Thyroid gland (tissue), 4 donors: ENCODE measurements around the gene GPR132. TPM values are rescaled to one million over a fixed set of nuclear protein-coding genes. Genes with fewer than 3 reads are reported as not detected.

ENCODE experiments used
- DNase-seq, 2 donors: peaks; one replicate each; pipeline ENCODE4 v3.0.0-alpha.2; 2019
- H3K27ac ChIP-seq, 3 donors: fragments of 200-600 bp; sonication (generic); 1 replicate in 2 of 3; 2 replicates in 1 of 3; pipeline ENCODE4 v1.5.1; 2016 to 2019; ENCODE audit warnings: mild to moderate bottlenecking in 1 of 3, moderate library complexity in 1 of 3
- H3K27me3 ChIP-seq: fragments of 200-600 bp; sonication (generic); one replicate; pipeline ENCODE4 v1.5.1; 2019
- H3K36me3 ChIP-seq, 2 donors: fragments of 200-600 bp; sonication (generic); one replicate each; pipeline ENCODE4 v1.5.1; 2016 to 2019
- H3K4me1 ChIP-seq, 2 donors: fragments of 200-600 bp; sonication (generic); one replicate each; pipeline ENCODE4 v1.5.1; 2017 to 2019
- H3K4me3 ChIP-seq, 3 donors: fragments of 200-600 bp; sonication (generic); replicated peaks in 1 of 3; 1 replicate in 2 of 3; 2 replicates in 1 of 3; pipeline ENCODE4 v1.5.1; 2016; ENCODE audit warnings: mild to moderate bottlenecking in 1 of 3
- H3K9me3 ChIP-seq: fragments of 200-600 bp; sonication (generic); one replicate; pipeline ENCODE4 v1.5.1; 2017
- CTCF ChIP-seq, 6 experiments: fragments of 200-600 bp in 3 of 6; fragments of 450-650 bp in 3 of 6; sonication (generic) in 3 of 6; IDR thresholded peaks; one replicate each; pipeline ENCODE4 v1.5.1; 2016 to 2019; ENCODE audit warnings: antibody characterized with exemption in 6 of 6, mild to moderate bottlenecking in 2 of 6, inconsistent platforms in 1 of 6, moderate library complexity in 1 of 6
- POLR2A ChIP-seq, 2 donors: fragments of 450-650 bp; IDR thresholded peaks; one replicate each; pipeline ENCODE4 v1.6.1; 2017; ENCODE audit warnings: antibody characterized with exemption in 2 of 2, mild to moderate bottlenecking in 2 of 2, moderate library complexity in 1 of 2
- WGBS, 2 donors: methylation state at CpG; one replicate each; pipeline ENCODE4 v1.1.5; 2017; 5-methylcytosine and 5-hydroxymethylcytosine counted together
- intact Hi-C: fragments of 100-400 bp; cut with DNase I; formaldehyde crosslinking; loops from one replicate; pipeline ENCODE4 v1.15.1; 2023
- total RNA-seq, 4 donors: library from RNA; depleted of rRNA; stranded (reverse); fragments of >200 nt; gene quantifications; one replicate each; pipeline ENCODE4 v1.2.3, GENCODE V29; 2016

GPR132 gene
- total RNA-seq, 4 donors from 2014 or later, result 1.0 to 4.6 (median 2.1) TPM

GRCh38 chr14:105093431-105094192 lies 28.4 kb upstream of the GPR132 start:
- Histone ChIP-seq H3K27me3 (no peaks in the 10 kb centered on the region), H3K27ac (peak overlapping the region; percentile 45 to 97 (median 81)), H3K36me3 (no peaks in the 10 kb centered on the region), H3K4me1 (peaks cover 27 to 43% of the 10 kb centered on the region in 2 donors), H3K9me3 (no peaks in the 10 kb centered on the region), H3K4me3 (peak overlapping the region; percentile 16 to 62 (median 30))
- peak; percentile 79 to 89 for DNase-seq
- intact Hi-C loops, result loop anchor here (5.0 kb wide), 2 partner anchors 189 to 259 kb away; no protein-coding TSS in a partner anchor
- TF ChIP-seq POLR2A (IDR thresholded peaks at IDR 0.05), result peak; percentile 14 to 27
- TF ChIP-seq CTCF (IDR thresholded peaks at IDR 0.05), result peak in 3 of 6 experiments; percentile 19 to 44 (median 39)
- 0 to 3% methylated on average over 3 to 8 of the region's 76 CpGs for WGBS, 2 donors

- Histone ChIP-seq H3K9me3 (no peaks in the 10 kb centered on the region), H3K27me3 (no peaks in the 10 kb centered on the region), H3K4me3 (peak overlapping the region in 1 of 3 donors; percentile 62), H3K27ac (peak overlapping the region; percentile 72 to 97 (median 81)), H3K36me3 (no peaks in the 10 kb centered on the region), H3K4me1 (peaks cover 30 to 48% of the 10 kb centered on the region in 2 donors)
- WGBS, 2 donors, result 0% methylated on average over 10 of the region's 46 CpGs; no CpG with 5 or more reads in 1 of the 2 donors
- intact Hi-C loops, result loop anchor here (5.0 kb wide), 2 partner anchors 189 to 259 kb away; no protein-coding TSS in a partner anchor
- TF ChIP-seq CTCF (IDR thresholded peaks at IDR 0.05), result no peak
- TF ChIP-seq POLR2A (IDR thresholded peaks at IDR 0.05), result peak in 1 of 2 donors; percentile 61
- DNase-seq, result peak; percentile 68 to 72
These were observed 27.8 kb upstream of the GPR132 start for GRCh38 chr14:105093038-105093430.

- H3K4me3 ChIP-seq, result peak overlapping the region in 1 of 3 donors; percentile 62
- peak overlapping the region; percentile 72 to 97 (median 81) for H3K27ac ChIP-seq
- no peaks in the 10 kb centered on the region for H3K27me3 ChIP-seq
- 48 to 57% methylated on average over 7 to 12 of the region's 25 CpGs for WGBS, 2 donors
- no peaks in the 10 kb centered on the region for H3K9me3 ChIP-seq
- intact Hi-C loops, result loop anchor here (5.0 kb wide), 2 partner anchors 190 to 260 kb away; no protein-coding TSS in a partner anchor
- H3K4me1 ChIP-seq, result peaks cover 30 to 55% of the 10 kb centered on the region in 2 donors
- no peaks in the 10 kb centered on the region for H3K36me3 ChIP-seq
- peak; percentile 43 to 55 for DNase-seq
- no peak for TF ChIP-seq POLR2A (IDR thresholded peaks at IDR 0.05)
- TF ChIP-seq CTCF (IDR thresholded peaks at IDR 0.05), result no peak
These were observed 27.2 kb upstream of the GPR132 start for GRCh38 chr14:105092171-105093037.

GRCh38 chr14:105091517-105092170 lies 26.4 kb upstream of the GPR132 start:
- 40 to 41% methylated on average over 1 to 4 of the region's 19 CpGs for WGBS, 2 donors
- peak overlapping the region; percentile 72 to 97 (median 81) for H3K27ac ChIP-seq
- H3K4me1 ChIP-seq, result peaks cover 37 to 61% of the 10 kb centered on the region in 2 donors
- H3K9me3 ChIP-seq, result no peaks in the 10 kb centered on the region
- H3K4me3 ChIP-seq, result peak overlapping the region in 1 of 3 donors; percentile 62
- no peaks in the 10 kb centered on the region for H3K36me3 ChIP-seq
- H3K27me3 ChIP-seq, result no peaks in the 10 kb centered on the region
- peak; percentile 94 to 96 for DNase-seq
- intact Hi-C loops, result loop anchor here (5.0 kb wide), 2 partner anchors 191 to 261 kb away; no protein-coding TSS in a partner anchor
- TF ChIP-seq CTCF (IDR thresholded peaks at IDR 0.05) (no peak), POLR2A (IDR thresholded peaks at IDR 0.05) (peak in 1 of 2 donors; percentile 42)
